Measurements from ENCODE around the gene FBXL16. TPM values are rescaled to one million over a fixed set of nuclear protein-coding genes. Genes with fewer than 3 reads are reported as not detected.

FBXL16 gene
- total and polyA plus RNA-seq, 2 experiments from 2014 or later: 8.9 to 12.6 TPM

DNA sequence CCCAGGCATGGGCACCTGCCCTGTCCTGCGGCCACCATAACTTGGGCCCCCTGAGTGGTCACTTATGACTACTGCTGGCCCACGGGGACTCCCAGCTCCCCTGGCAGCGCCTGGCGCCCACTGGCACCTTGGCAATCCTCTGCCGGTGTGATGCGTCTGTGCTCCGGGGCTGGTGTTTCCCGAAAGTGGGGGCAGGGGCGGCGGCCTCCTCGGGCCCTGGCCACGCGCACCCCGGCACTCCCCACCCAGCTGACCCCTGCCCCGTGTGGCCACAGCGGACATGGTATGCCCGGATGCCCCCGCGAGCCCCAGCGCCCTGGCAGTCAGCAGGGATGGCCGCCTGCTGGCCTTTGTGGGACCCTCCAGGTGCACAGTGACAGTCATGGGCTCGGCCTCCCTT, 48.1 kb downstream of the FBXL16 start:
- Histone ChIP-seq H2AFZ (no peak overlapping the region), H3K36me3 (ENCODE audit: insufficient read depth) (no peaks in the 10 kb centered on the region), H3K27me3 (ENCODE audit: insufficient read depth) (no peaks in the 10 kb centered on the region), H3F3A (replicated peaks; ENCODE audit: low read depth) (0 out of 2 replicates have a peak, but pooled peaks cover 2% of the 10 kb centered on the region), H3K79me2 (replicated peaks; ENCODE audit: insufficient read depth) (no peaks in the 10 kb centered on the region), H3K4me3 (no peak overlapping the region), H3K27ac (ENCODE audit: low read depth) (no peak overlapping the region), H3K4me2 (no peak overlapping the region), H4K20me1 (replicated peaks; ENCODE audit: insufficient read depth) (no peaks in the 10 kb centered on the region), H3K4me1 (ENCODE audit: insufficient read depth) (no peaks in the 10 kb centered on the region), H3K9me2 (ENCODE audit: insufficient read depth) (no peaks in the 10 kb centered on the region)
- no peaks in the 10 kb centered on the region for H3K9me3 Mint-ChIP-seq
- no peak overlapping the region for H3K27ac Mint-ChIP-seq
- no peak for TF ChIP-seq CTCF (conservative IDR thresholded peaks at IDR 0.05; ENCODE audit: low read depth in 2 of 2)
- H3K27me3 Mint-ChIP-seq (ENCODE audit: insufficient read depth, low read depth, poor library complexity): peaks cover 2% of the 10 kb centered on the region
- ATAC-seq (no peak), DNase-seq (ENCODE audit: low spot score) (no peak)
- no peak overlapping the region for H3K4me3 Mint-ChIP-seq
- no peaks in the 10 kb centered on the region; the same call in 2 of the 3 replicates for H3K36me3 Mint-ChIP-seq (ENCODE audit: low read depth)
- H3K4me1 Mint-ChIP-seq: no peaks in the 10 kb centered on the region

DNA sequence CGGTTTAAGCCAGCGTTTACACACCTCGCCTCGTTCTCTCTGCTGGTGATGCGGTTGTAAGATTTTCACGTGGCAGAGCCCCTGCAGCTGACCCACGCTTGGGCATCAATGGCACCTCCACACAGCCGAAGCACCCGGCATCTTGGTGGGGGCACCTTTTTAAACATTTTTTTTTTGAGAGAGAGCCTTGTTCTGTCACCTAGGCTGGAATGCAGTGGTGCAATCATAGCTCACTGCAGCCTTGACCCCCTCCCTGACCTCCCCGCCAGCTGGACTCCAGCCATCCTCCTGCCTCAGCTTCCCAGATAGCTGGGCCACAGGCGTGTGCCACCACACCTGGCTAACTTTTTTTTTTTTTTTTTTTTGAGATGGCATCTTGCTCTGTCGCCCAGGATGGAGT, 51.6 kb downstream of the FBXL16 start:
- Mint-ChIP-seq H3K27ac (no peak overlapping the region), H3K36me3 (ENCODE audit: low read depth) (no peaks in the 10 kb centered on the region; the same call in 2 of the 3 replicates), H3K9me3 (no peaks in the 10 kb centered on the region), H3K4me3 (no peak overlapping the region), H3K27me3 (ENCODE audit: insufficient read depth, low read depth, poor library complexity) (peaks cover 2% of the 10 kb centered on the region), H3K4me1 (no peaks in the 10 kb centered on the region)
- Histone ChIP-seq H3K4me3 (no peak overlapping the region), H4K20me1 (replicated peaks; ENCODE audit: insufficient read depth) (no peaks in the 10 kb centered on the region), H3K4me1 (ENCODE audit: insufficient read depth) (no peaks in the 10 kb centered on the region; the same call in 1 of the 2 replicates), H3K79me2 (replicated peaks; ENCODE audit: insufficient read depth) (no peaks in the 10 kb centered on the region), H3K27ac (ENCODE audit: low read depth) (no peak overlapping the region), H3K4me2 (no peak overlapping the region), H3K9me2 (ENCODE audit: insufficient read depth) (no peaks in the 10 kb centered on the region), H3K27me3 (ENCODE audit: insufficient read depth) (no peaks in the 10 kb centered on the region), H2AFZ (no peak overlapping the region), H3K36me3 (ENCODE audit: insufficient read depth) (no peaks in the 10 kb centered on the region), H3F3A (replicated peaks; ENCODE audit: low read depth) (0 out of 2 replicates have a peak, but pooled peaks cover 2% of the 10 kb centered on the region)
- no peak for ATAC-seq
- no peak for TF ChIP-seq NANOG (IDR thresholded peaks at IDR 0.05; ENCODE audit: borderline replicate concordance)
- no peak for TF ChIP-seq JUNB (IDR thresholded peaks at IDR 0.05; ENCODE audit: unreplicated experiment)
- TF ChIP-seq REST (IDR thresholded peaks at IDR 0.05; ENCODE audit: unreplicated experiment): no peak
- no peak for TF ChIP-seq EZH2phosphoT487 (IDR thresholded peaks at IDR 0.05; ENCODE audit: unreplicated experiment)
- no peak for TF ChIP-seq CREB1 (CRISPR knock-in tag; IDR thresholded peaks at IDR 0.05; ENCODE audit: low read depth)
- no peak for TF ChIP-seq EZH2 (IDR thresholded peaks at IDR 0.05; ENCODE audit: low read depth, unreplicated experiment)
- no peak for TF ChIP-seq ZNF331 (CRISPR knock-in tag; IDR thresholded peaks at IDR 0.05; ENCODE audit: low read depth)
- no peak for DNase-seq (ENCODE audit: low spot score)

Data from GM23338 (cell line).